Dendritic cell treated with granulocyte-macrophage colony-stimulating factor and Interleukin-4, amounts not matched to agents 40 ng/mL and 50 ng/mL, for 4 days (primary cell): ENCODE data around the gene SOX9.

Experiments used
- H3K27ac Mint-ChIP-seq: one replicate; pipeline ENCODE4 v1.8.0; 2022; ENCODE audit warnings: mild to moderate bottlenecking, mixed read lengths
- H3K27me3 Mint-ChIP-seq: one replicate; pipeline ENCODE4 v1.8.0; 2022; ENCODE audit warnings: mild to moderate bottlenecking, mixed read lengths
- H3K36me3 Mint-ChIP-seq: one replicate; pipeline ENCODE4 v1.8.0; 2022; ENCODE audit warnings: low read depth, mixed read lengths
- H3K4me1 Mint-ChIP-seq: one replicate; pipeline ENCODE4 v1.8.0; 2022; ENCODE audit warnings: low read depth, mixed read lengths
- H3K4me3 Mint-ChIP-seq: one replicate; pipeline ENCODE4 v1.8.0; 2022; ENCODE audit warnings: mild to moderate bottlenecking, moderate library complexity, mixed read lengths
- H3K9me3 Mint-ChIP-seq: one replicate; pipeline ENCODE4 v1.8.0; 2022; ENCODE audit warnings: mixed read lengths
- intact Hi-C: fragments of 100-400 bp; cut with micrococcal nuclease; formaldehyde crosslinking; loops from one replicate; pipeline ENCODE4 v1.15.0; 2022

Gene SOX9

GRCh38 chr17:72171703-72172667, 51.2 kb downstream of the SOX9 start:
- Mint-ChIP-seq H3K9me3 (no peaks in the 10 kb centered on the region), H3K27me3 (no peaks in the 10 kb centered on the region), H3K4me1 (no peaks in the 10 kb centered on the region), H3K36me3 (no peaks in the 10 kb centered on the region), H3K4me3 (no peak overlapping the region), H3K27ac (no peak overlapping the region)
- intact Hi-C loops: no loop called here

GRCh38 chr17:72173499-72174116, 52.8 kb downstream of the SOX9 start:
- Mint-ChIP-seq H3K27ac (no peak overlapping the region), H3K4me1 (no peaks in the 10 kb centered on the region), H3K36me3 (no peaks in the 10 kb centered on the region), H3K9me3 (no peaks in the 10 kb centered on the region), H3K4me3 (no peak overlapping the region), H3K27me3 (no peaks in the 10 kb centered on the region)
- intact Hi-C loops: no loop called here

- intact Hi-C loops: no loop called here
- H3K4me1 Mint-ChIP-seq: no peaks in the 10 kb centered on the region
Observed at GRCh38 chr17:72175263-72175662, 54.4 kb downstream of the SOX9 start.

More at GRCh38 chr17:72175263-72175662, 54.4 kb downstream of the SOX9 start:
- H3K4me3 Mint-ChIP-seq: no peak overlapping the region
- H3K27me3 Mint-ChIP-seq: no peaks in the 10 kb centered on the region
- no peak overlapping the region for H3K27ac Mint-ChIP-seq
- no peaks in the 10 kb centered on the region for H3K9me3 Mint-ChIP-seq
- H3K36me3 Mint-ChIP-seq: no peaks in the 10 kb centered on the region
